ENCODE measurements around the gene METAP1D.

GRCh38 chr2:172065111-172065510, 65.4 kb downstream of the METAP1D start:
- TF ChIP-seq, protein P1, sequence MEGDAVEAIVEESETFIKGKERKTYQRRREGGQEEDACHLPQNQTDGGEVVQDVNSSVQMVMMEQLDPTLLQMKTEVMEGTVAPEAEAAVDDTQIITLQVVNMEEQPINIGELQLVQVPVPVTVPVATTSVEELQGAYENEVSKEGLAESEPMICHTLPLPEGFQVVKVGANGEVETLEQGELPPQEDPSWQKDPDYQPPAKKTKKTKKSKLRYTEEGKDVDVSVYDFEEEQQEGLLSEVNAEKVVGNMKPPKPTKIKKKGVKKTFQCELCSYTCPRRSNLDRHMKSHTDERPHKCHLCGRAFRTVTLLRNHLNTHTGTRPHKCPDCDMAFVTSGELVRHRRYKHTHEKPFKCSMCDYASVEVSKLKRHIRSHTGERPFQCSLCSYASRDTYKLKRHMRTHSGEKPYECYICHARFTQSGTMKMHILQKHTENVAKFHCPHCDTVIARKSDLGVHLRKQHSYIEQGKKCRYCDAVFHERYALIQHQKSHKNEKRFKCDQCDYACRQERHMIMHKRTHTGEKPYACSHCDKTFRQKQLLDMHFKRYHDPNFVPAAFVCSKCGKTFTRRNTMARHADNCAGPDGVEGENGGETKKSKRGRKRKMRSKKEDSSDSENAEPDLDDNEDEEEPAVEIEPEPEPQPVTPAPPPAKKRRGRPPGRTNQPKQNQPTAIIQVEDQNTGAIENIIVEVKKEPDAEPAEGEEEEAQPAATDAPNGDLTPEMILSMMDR (IDR thresholded peaks at IDR 0.05): no peak
- TF ChIP-seq POLR2A (IDR thresholded peaks at IDR 0.05): no peak
